Measurements from ENCODE around the gene SH3TC1. TPM values are rescaled to one million over a fixed set of nuclear protein-coding genes. Genes with fewer than 3 reads are reported as not detected.

SH3TC1 gene
- total and polyA plus RNA-seq, 2 of the 8 experiments (the other 6 are each of a cell fraction or from before 2014, with no cell fraction given): 0.15 TPM; not detected in 1

DNA sequence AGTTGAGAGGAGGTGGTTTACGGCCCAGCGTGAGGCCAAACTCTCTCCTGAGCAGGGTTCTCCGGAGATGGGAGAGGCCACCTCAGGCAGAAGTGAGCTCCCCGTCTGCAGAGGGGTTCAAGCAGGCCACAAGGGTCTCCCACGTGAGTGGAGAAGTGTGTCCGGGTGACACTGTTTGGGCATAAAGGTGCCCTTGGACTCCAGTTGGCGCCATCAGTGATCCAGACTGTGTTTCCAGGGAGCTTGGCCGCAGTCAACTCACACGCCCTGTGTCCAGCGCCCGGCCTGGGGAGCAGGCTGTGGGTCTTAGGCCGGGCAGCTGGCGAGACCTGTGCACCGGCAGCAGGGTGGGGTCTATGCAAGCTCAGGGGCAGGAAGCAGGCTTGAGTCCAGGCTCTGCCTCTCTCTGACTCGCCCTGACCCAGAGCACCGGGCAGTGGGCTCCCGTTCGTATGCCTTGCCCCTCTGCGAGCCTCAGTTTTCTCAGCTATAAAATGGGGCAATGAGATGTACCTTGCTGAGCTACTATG is 45.9 kb downstream of the SH3TC1 start:
- POLR2A ChIA-PET (ENCODE audit: partially characterized antibody): no interaction called here
- no peak overlapping the region for H3K4ac ChIP-seq (replicated peaks; ENCODE audit: insufficient read length, low read depth, low read length)
- no peak overlapping the region for H3K4me2 ChIP-seq (ENCODE audit: insufficient read depth in 1 of 2, low read depth in 2 of 2, low read length in 2 of 2)
- no peaks in the 10 kb centered on the region for H4K20me1 ChIP-seq (replicated peaks in 1 of 2; ENCODE audit: control insufficient read depth in 1 of 2, insufficient read depth in 2 of 2, low read length in 2 of 2)
- no peak overlapping the region for H4K8ac ChIP-seq (ENCODE audit: extremely low read depth, insufficient read depth, low read length)
- DNase-seq (ENCODE audit: low read depth in 1 of 2, low spot score in 2 of 2) (no peak), FAIRE-seq (no peak)
- no peak overlapping the region for H2BK20ac ChIP-seq (ENCODE audit: low read length)
- H2AK5ac ChIP-seq (ENCODE audit: low read depth, low read length): no peak overlapping the region
- H2BK12ac ChIP-seq (ENCODE audit: low read depth, low read length): no peak overlapping the region
- no peak overlapping the region for H2AFZ ChIP-seq (ENCODE audit: low read length)
- CTCF ChIA-PET (ENCODE audit: partially characterized antibody): interaction anchor here (0.9 to 4.4 kb wide), 10 partner anchors 9 to 162 kb away, joined by 3 to 33 read pairs (median 4); no protein-coding TSS in a partner anchor
- H4K5ac ChIP-seq (ENCODE audit: insufficient read length, low read depth, low read length): no peak overlapping the region
- peaks cover 0 to 3% (median 0%) of the 10 kb centered on the region in 4 experiments; a peak in 3 of 7 replicates for H3K4me1 ChIP-seq (replicated peaks in 1 of 4; ENCODE audit: control insufficient read depth in 3 of 4, insufficient read depth in 4 of 4, low read length in 3 of 4)
- H3K9me3 ChIP-seq (ENCODE audit: insufficient read depth in 2 of 2, low read depth in 1 of 2, low read length in 1 of 2): no peaks in the 10 kb centered on the region
- H2BK5ac ChIP-seq (ENCODE audit: low read depth, low read length): no peak overlapping the region
- H2BK120ac ChIP-seq (replicated peaks; ENCODE audit: low read depth, low read length): no peak overlapping the region
- H3K36me3 ChIP-seq (ENCODE audit: control insufficient read depth in 2 of 4, insufficient read depth in 4 of 4, low read length in 3 of 4): no peaks in the 10 kb centered on the region
- 93% methylated on average over 15 of the region's 19 CpGs; no CpG with 5 or more reads in 1 of the 2 experiments for WGBS, 2 experiments (ENCODE audit: extremely low coverage in 1 of 2, insufficient coverage in 1 of 2, insufficient read length in 1 of 2, insufficient replicate concordance in 2 of 2, low coverage in 1 of 2, low lambda C conversion rate in 2 of 2, missing lambda C conversion rate in 1 of 2)
- H3K23ac ChIP-seq (ENCODE audit: insufficient read length): no peak overlapping the region
- no peaks in the 10 kb centered on the region for H3K79me1 ChIP-seq (ENCODE audit: low read depth, low read length)
- H3K4me3 ChIP-seq (ENCODE audit: extremely low read depth in 1 of 4, insufficient read depth in 2 of 4, low read depth in 3 of 4, low read length in 4 of 4): no peak overlapping the region
- H4K91ac ChIP-seq (replicated peaks; ENCODE audit: insufficient read length, low read length): no peak overlapping the region
- no peak overlapping the region for H3K9ac ChIP-seq (replicated peaks in 1 of 4; ENCODE audit: extremely low read depth in 1 of 4, low read depth in 3 of 4, low read length in 3 of 4)
- H3K23me2 ChIP-seq (ENCODE audit: low read depth, low read length): no peaks in the 10 kb centered on the region
- no peak overlapping the region for H3K56ac ChIP-seq (replicated peaks; ENCODE audit: insufficient read length, low read depth, low read length)
- no peak overlapping the region for H2BK15ac ChIP-seq (ENCODE audit: low read length)
- H3K18ac ChIP-seq (ENCODE audit: extremely low read depth, low read length): no peak overlapping the region; the same call in 1 of the 2 replicates
- H3K27ac ChIP-seq (ENCODE audit: low read depth, low read length): no peak overlapping the region
- H3K79me2 ChIP-seq (ENCODE audit: control insufficient read depth in 1 of 2, insufficient read depth in 2 of 2, low read length in 2 of 2): no peaks in the 10 kb centered on the region
- H3K27me3 ChIP-seq (replicated peaks in 1 of 4; ENCODE audit: control insufficient read depth in 3 of 4, extremely low read depth in 1 of 4, insufficient read depth in 3 of 4, low read length in 3 of 4): no peaks in the 10 kb centered on the region
- no peak overlapping the region for H3K14ac ChIP-seq (ENCODE audit: insufficient read length)
- no peak for TF ChIP-seq CREB1 (IDR thresholded peaks at IDR 0.05)
- TF ChIP-seq EP300 (IDR thresholded peaks at IDR 0.05; ENCODE audit: borderline replicate concordance in 1 of 2, low read depth in 2 of 2, low read length in 2 of 2): no peak
- TF ChIP-seq SIRT6 (IDR thresholded peaks at IDR 0.05; ENCODE audit: low read length): no peak
- TF ChIP-seq POU5F1 (IDR thresholded peaks at IDR 0.05; ENCODE audit: low read depth, low read length): no peak
- TF ChIP-seq SP2 (IDR thresholded peaks at IDR 0.05; ENCODE audit: low read length): no peak
- TF ChIP-seq TBP (IDR thresholded peaks at IDR 0.05; ENCODE audit: low read depth, low read length): no peak
- TF ChIP-seq KDM5A (IDR thresholded peaks at IDR 0.05; ENCODE audit: low read length): no peak
- no peak for TF ChIP-seq JUND (IDR thresholded peaks at IDR 0.05; ENCODE audit: low read length)
- TF ChIP-seq, protein P1, sequence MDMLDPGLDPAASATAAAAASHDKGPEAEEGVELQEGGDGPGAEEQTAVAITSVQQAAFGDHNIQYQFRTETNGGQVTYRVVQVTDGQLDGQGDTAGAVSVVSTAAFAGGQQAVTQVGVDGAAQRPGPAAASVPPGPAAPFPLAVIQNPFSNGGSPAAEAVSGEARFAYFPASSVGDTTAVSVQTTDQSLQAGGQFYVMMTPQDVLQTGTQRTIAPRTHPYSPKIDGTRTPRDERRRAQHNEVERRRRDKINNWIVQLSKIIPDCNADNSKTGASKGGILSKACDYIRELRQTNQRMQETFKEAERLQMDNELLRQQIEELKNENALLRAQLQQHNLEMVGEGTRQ (IDR thresholded peaks at IDR 0.05; ENCODE audit: low read length): no peak
- TF ChIP-seq TAF1 (IDR thresholded peaks at IDR 0.05; ENCODE audit: low read depth, low read length): no peak
- TF ChIP-seq, protein P2, sequence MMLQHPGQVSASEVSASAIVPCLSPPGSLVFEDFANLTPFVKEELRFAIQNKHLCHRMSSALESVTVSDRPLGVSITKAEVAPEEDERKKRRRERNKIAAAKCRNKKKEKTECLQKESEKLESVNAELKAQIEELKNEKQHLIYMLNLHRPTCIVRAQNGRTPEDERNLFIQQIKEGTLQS (IDR thresholded peaks at IDR 0.05; ENCODE audit: insufficient read depth, low read depth, low read length): no peak
- TF ChIP-seq CHD2 (IDR thresholded peaks at IDR 0.05; ENCODE audit: low read length): no peak
- TF ChIP-seq TAF7 (optimal IDR thresholded peaks at IDR 0.05; ENCODE audit: borderline replicate concordance, low read depth, low read length): no peak
